Brain microvascular endothelial cell (primary cell): ENCODE results near the gene ABHD12.
"Not testable (repeated sequence)": the region's sequence is repeated elsewhere in the genome, so short reads cannot be mapped to it uniquely, and the experiment has no call there.

Experiments used
- DNase-seq: peaks from one replicate; pipeline ENCODE4 v3.0.0-alpha.2; 2020
- H3K27ac ChIP-seq: fragments of 250-450 bp; sonication (Bioruptor Pico); 2 replicates; pipeline ENCODE4 v1.5.1; 2020; ENCODE audit warnings: mild to moderate bottlenecking, moderate library complexity
- H3K27me3 ChIP-seq: fragments of 250-450 bp; sonication (Bioruptor Pico); replicated peaks from 2 replicates; pipeline ENCODE4 v1.5.1; 2020; ENCODE audit warnings: mild to moderate bottlenecking
- H3K36me3 ChIP-seq: fragments of 250-450 bp; sonication (Bioruptor Pico); replicated peaks from 2 replicates; pipeline ENCODE4 v1.5.1; 2020; ENCODE audit warnings: mild to moderate bottlenecking
- H3K4me3 ChIP-seq: 2 replicates; pipeline ENCODE4 v1.5.1; 2011; ENCODE audit warnings: low read depth, mild to moderate bottlenecking, control low read depth, low read length, moderate library complexity
- CTCF ChIP-seq: IDR thresholded peaks from 2 replicates; pipeline ENCODE4 v1.5.1; 2011; ENCODE audit warnings: low read depth, mild to moderate bottlenecking, moderate library complexity, low read length, control low read depth, inconsistent platforms; ENCODE audit errors: missing control alignments
- in situ Hi-C: cut with HindIII; loops from 2 replicates; pipeline ENCODE4 v1.10.0; 2017; ENCODE audit warnings: low sequenced_read_pairs, low pct_ligation_motif_present

The ABHD12 gene

GRCh38 chr20:25271486-25272222 is 119.0 kb downstream of the ABHD12 start:
- TF ChIP-seq CTCF: no peak
- Histone ChIP-seq H3K36me3 (peaks cover 74% of the 10 kb centered on the region), H3K27me3 (no peaks in the 10 kb centered on the region), H3K4me3 (no peak overlapping the region), H3K27ac (no peak overlapping the region)
- in situ Hi-C loops: no loop called here
- DNase-seq: no peak

- no peak for TF ChIP-seq CTCF
- in situ Hi-C loops: no loop called here
- H3K27me3 ChIP-seq: no peaks in the 10 kb centered on the region
- H3K27ac ChIP-seq: no peak overlapping the region
- H3K4me3 ChIP-seq: no peak overlapping the region
- DNase-seq: no peak
- H3K36me3 ChIP-seq: peaks cover 68% of the 10 kb centered on the region
These were observed 119.8 kb downstream of the ABHD12 start for GRCh38 chr20:25270829-25271251.

- Histone ChIP-seq H3K27me3 (no peaks in the 10 kb centered on the region), H3K36me3 (peaks cover 59% of the 10 kb centered on the region), H3K27ac (no peak overlapping the region), H3K4me3 (no peak overlapping the region)
- DNase-seq: no peak
- no peak for TF ChIP-seq CTCF
- in situ Hi-C loops: no loop called here
These were observed 120.8 kb downstream of the ABHD12 start for GRCh38 chr20:25269833-25270170.

GRCh38 chr20:25269057-25269832 is 121.4 kb downstream of the ABHD12 start:
- TF ChIP-seq CTCF: no peak
- in situ Hi-C loops: no loop called here
- H3K27ac ChIP-seq: no peak overlapping the region
- no peak for DNase-seq
- no peaks in the 10 kb centered on the region for H3K27me3 ChIP-seq
- H3K4me3 ChIP-seq: no peak overlapping the region
- peaks cover 53% of the 10 kb centered on the region for H3K36me3 ChIP-seq

GRCh38 chr20:25260770-25261437 is 129.7 kb downstream of the ABHD12 start:
- H3K27me3 ChIP-seq, in situ Hi-C loops, H3K4me3 ChIP-seq, H3K27ac ChIP-seq, DNase-seq: not testable (repeated sequence)
- H3K36me3 ChIP-seq: peaks cover 37% of the 10 kb centered on the region

GRCh38 chr20:25259788-25260254 is 130.8 kb downstream of the ABHD12 start:
- peaks cover 43% of the 10 kb centered on the region for H3K36me3 ChIP-seq
- in situ Hi-C loops: no loop called here
- H3K27ac ChIP-seq: no peak overlapping the region
- H3K4me3 ChIP-seq: no peak overlapping the region
- TF ChIP-seq CTCF: no peak
- DNase-seq: no peak
- H3K27me3 ChIP-seq: no peaks in the 10 kb centered on the region
